Osteoblast (primary cell): ENCODE results near the gene DNAH6. TPM values are rescaled to one million over a fixed set of nuclear protein-coding genes. Genes with fewer than 3 reads are reported as not detected.

ENCODE experiments used
- DNase-seq: peaks from one replicate; pipeline ENCODE4 v3.0.0; 2011; ENCODE audit warnings: low spot score, mixed read lengths; ENCODE audit not compliant: insufficient read length; ENCODE audit errors: missing footprints
- H2AFZ ChIP-seq: 2 replicates; pipeline ENCODE4 v1.6.0; 2011; ENCODE audit warnings: mild to moderate bottlenecking, low read length
- H3K27ac ChIP-seq: 2 replicates; pipeline ENCODE4 v1.5.1; 2011; ENCODE audit warnings: mild to moderate bottlenecking, low read depth, low read length, moderate library complexity
- H3K27me3 ChIP-seq: 2 replicates; pipeline ENCODE4 v1.6.0; 2012; ENCODE audit warnings: mild to moderate bottlenecking, control low read depth, inconsistent platforms, low read length, moderate library complexity; ENCODE audit not compliant: insufficient read depth
- H3K36me3 ChIP-seq: 2 replicates; pipeline ENCODE4 v1.5.1; 2011; ENCODE audit warnings: mild to moderate bottlenecking, low read length, control low read depth, moderate library complexity; ENCODE audit not compliant: insufficient read depth
- H3K4me1 ChIP-seq: 2 replicates; pipeline ENCODE4 v1.5.1; 2011; ENCODE audit warnings: mild to moderate bottlenecking, low read length, control low read depth, moderate library complexity; ENCODE audit not compliant: insufficient read depth
- H3K4me2 ChIP-seq: 2 replicates; pipeline ENCODE4 v1.6.0; 2011; ENCODE audit warnings: mild to moderate bottlenecking, low read length; ENCODE audit not compliant: insufficient read depth
- H3K4me3 ChIP-seq: fragments of 200-600 bp; sonication (generic); 3 replicates; pipeline ENCODE4 v1.5.1; 2012; ENCODE audit warnings: mild to moderate bottlenecking, low read length, inconsistent platforms; ENCODE audit not compliant: insufficient read depth
- H3K79me2 ChIP-seq: 2 replicates; pipeline ENCODE4 v1.6.0; 2012; ENCODE audit warnings: mild to moderate bottlenecking, low read length, control low read depth, inconsistent platforms; ENCODE audit not compliant: insufficient read depth
- H3K9me3 ChIP-seq: 2 replicates; pipeline ENCODE4 v1.5.1; 2011; ENCODE audit warnings: low read depth, low read length, control low read depth
- H4K20me1 ChIP-seq: 2 replicates; pipeline ENCODE4 v1.6.0; 2012; ENCODE audit warnings: mild to moderate bottlenecking, low read length, control low read depth; ENCODE audit not compliant: insufficient read depth
- CTCF ChIP-seq: IDR thresholded peaks from 2 replicates; pipeline ENCODE4 v1.5.1; 2011; ENCODE audit warnings: mild to moderate bottlenecking, low read depth, low read length, moderate library complexity; ENCODE audit errors: extremely low read depth
- total RNA-seq: library from RNA; depleted of rRNA; stranded (reverse); fragments of >200 nt; gene quantifications from 2 replicates; pipeline ENCODE4 v1.2.3, GENCODE V29; 2012

DNAH6 gene
- total RNA-seq, 1 donor: 0.36 TPM

DNA sequence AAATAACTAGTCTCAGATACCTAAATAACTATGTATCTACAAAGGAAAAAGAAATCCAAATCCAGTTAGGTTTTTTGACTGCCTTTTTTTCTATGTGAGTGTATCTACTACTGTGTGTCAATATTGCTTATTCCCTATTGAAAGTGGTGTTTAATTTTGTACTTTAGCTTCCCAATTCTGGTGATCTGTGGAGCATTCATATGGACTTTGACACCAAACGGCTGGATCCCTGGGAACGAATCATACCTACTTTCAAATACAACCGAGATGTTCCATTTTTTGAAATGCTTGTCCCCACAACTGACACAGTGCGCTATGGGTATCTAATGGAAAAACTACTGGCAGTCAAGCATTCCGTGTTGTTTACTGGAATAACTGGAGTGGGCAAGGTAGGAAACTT is 152.8 kb downstream of the DNAH6 start:
- no peak for TF ChIP-seq CTCF
- DNase-seq: peak; percentile 45
- Histone ChIP-seq H2AFZ (no peak overlapping the region), H3K4me1 (no peaks in the 10 kb centered on the region), H4K20me1 (no peaks in the 10 kb centered on the region), H3K79me2 (no peaks in the 10 kb centered on the region), H3K9me3 (no peaks in the 10 kb centered on the region), H3K27ac (no peak overlapping the region), H3K4me3 (no peak overlapping the region), H3K36me3 (no peaks in the 10 kb centered on the region), H3K27me3 (no peaks in the 10 kb centered on the region), H3K4me2 (no peak overlapping the region)

GRCh38 chr2:84674099-84674498 is 157.8 kb downstream of the DNAH6 start:
- Histone ChIP-seq H3K27ac (no peak overlapping the region), H3K4me2 (no peak overlapping the region), H3K9me3 (no peaks in the 10 kb centered on the region), H4K20me1 (no peaks in the 10 kb centered on the region), H3K79me2 (no peaks in the 10 kb centered on the region), H3K27me3 (no peaks in the 10 kb centered on the region), H3K36me3 (no peaks in the 10 kb centered on the region), H3K4me1 (peaks cover 13% of the 10 kb centered on the region), H2AFZ (no peak overlapping the region), H3K4me3 (no peak overlapping the region)
- TF ChIP-seq CTCF: no peak
- DNase-seq: no peak

GRCh38 chr2:84674586-84674985 is 158.3 kb downstream of the DNAH6 start:
- DNase-seq: no peak

DNA sequence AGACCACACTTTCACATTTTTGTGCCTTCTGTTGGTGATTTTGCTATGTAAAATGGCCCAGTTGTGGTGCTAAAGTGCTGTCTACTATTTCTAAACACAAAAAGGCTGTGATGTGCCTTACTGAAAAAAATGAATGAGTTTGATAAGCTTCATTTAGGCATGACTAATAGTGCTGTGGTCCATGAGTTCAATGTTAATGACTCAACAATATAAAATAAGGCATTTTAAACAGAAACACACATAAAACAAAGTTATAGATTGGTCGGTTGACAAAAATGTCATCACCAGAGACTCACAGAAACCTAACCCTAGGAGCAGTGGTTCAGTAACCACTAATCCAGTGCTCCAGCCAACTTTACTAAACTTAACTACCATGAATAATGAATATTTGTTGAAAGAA is 160.0 kb downstream of the DNAH6 start:
- Histone ChIP-seq H3K4me1 (peaks cover 13% of the 10 kb centered on the region), H3K4me2 (no peak overlapping the region), H2AFZ (no peak overlapping the region), H3K9me3 (no peaks in the 10 kb centered on the region), H3K79me2 (no peaks in the 10 kb centered on the region), H3K4me3 (no peak overlapping the region), H3K27ac (no peak overlapping the region), H4K20me1 (no peaks in the 10 kb centered on the region), H3K27me3 (no peaks in the 10 kb centered on the region), H3K36me3 (no peaks in the 10 kb centered on the region)
- no peak for TF ChIP-seq CTCF
- DNase-seq: peak; percentile 82

More at GRCh38 chr2:84674586-84674985, 158.3 kb downstream of the DNAH6 start:
- H3K36me3 ChIP-seq: no peaks in the 10 kb centered on the region
- no peak overlapping the region for H3K27ac ChIP-seq
- H3K79me2 ChIP-seq: no peaks in the 10 kb centered on the region
- H3K4me3 ChIP-seq: no peak overlapping the region
- no peaks in the 10 kb centered on the region for H4K20me1 ChIP-seq
- no peak for TF ChIP-seq CTCF
- no peaks in the 10 kb centered on the region for H3K9me3 ChIP-seq
- no peak overlapping the region for H2AFZ ChIP-seq
- no peaks in the 10 kb centered on the region for H3K27me3 ChIP-seq
- peaks cover 13% of the 10 kb centered on the region for H3K4me1 ChIP-seq
- no peak overlapping the region for H3K4me2 ChIP-seq
